GM12873 (cell line): ENCODE results near the gene GPD2.

ENCODE experiments used
- TF ChIP-seq, protein P1 (sequence below): IDR thresholded peaks from 2 replicates; pipeline ENCODE4 v1.5.1; 2012; ENCODE audit warnings: low read depth, mild to moderate bottlenecking, moderate library complexity, low read length, control low read depth; ENCODE audit not compliant: insufficient read depth; ENCODE audit errors: missing control alignments

Gene GPD2

DNA sequence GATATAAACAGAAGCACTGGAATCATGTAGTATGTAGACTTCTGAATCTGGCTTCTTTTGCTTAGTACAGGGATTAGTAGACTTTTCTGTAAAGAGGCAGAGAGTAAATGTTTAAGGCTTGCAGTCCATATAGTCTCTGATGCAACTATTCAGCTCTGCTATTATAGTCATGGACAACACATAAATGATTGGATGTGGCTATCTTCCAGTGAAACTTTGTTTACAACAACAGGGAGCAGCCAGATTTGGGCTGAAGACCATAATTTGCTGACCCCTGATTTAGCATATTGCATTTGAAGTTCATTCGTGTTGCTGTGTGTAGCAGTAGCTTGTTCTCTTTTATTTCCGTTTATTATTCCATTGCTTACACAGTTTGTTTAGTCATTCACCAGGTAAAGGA lies 55.0 kb downstream of the GPD2 start:
- TF ChIP-seq, protein P1, sequence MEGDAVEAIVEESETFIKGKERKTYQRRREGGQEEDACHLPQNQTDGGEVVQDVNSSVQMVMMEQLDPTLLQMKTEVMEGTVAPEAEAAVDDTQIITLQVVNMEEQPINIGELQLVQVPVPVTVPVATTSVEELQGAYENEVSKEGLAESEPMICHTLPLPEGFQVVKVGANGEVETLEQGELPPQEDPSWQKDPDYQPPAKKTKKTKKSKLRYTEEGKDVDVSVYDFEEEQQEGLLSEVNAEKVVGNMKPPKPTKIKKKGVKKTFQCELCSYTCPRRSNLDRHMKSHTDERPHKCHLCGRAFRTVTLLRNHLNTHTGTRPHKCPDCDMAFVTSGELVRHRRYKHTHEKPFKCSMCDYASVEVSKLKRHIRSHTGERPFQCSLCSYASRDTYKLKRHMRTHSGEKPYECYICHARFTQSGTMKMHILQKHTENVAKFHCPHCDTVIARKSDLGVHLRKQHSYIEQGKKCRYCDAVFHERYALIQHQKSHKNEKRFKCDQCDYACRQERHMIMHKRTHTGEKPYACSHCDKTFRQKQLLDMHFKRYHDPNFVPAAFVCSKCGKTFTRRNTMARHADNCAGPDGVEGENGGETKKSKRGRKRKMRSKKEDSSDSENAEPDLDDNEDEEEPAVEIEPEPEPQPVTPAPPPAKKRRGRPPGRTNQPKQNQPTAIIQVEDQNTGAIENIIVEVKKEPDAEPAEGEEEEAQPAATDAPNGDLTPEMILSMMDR: no peak

DNA sequence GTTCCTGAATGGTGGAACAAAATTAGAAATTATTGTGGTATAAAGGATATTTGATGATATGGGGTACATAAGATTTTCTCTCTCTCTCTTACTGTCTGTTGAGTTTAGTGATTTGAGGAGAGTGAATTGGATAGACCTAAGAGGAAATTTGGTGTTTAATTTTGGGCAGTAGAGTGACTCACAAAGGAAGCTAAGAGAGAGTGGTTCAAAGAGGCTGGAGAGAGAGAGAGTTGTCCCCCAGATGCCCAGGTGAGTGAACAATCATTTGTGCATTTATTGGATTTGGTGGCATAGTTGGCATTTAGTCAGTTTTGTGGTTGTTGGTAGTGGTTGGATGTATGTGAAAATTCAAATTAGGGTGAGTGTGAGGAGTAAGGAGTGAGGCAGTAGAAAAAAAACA lies 56.8 kb downstream of the GPD2 start:
- TF ChIP-seq, protein P1: no peak

DNA sequence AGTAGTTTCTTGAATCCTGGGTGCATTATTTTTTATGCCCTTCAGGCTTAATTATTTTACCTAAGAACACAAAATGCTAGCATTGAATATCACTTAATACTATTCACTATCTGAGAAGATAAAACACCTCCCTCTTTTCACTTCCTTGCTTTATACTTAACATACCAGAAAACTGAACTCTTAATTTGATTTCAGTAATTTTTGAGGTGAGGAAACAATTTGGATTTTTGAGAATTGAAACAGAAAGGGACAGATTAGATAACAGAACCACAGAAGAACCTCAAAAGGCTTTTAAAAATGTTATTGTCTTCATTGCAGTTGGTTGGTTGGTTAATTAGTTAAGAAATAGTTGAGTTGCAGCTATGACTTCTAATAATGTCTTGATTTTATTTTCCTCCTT lies 69.5 kb downstream of the GPD2 start:
- TF ChIP-seq, protein P1: no peak

DNA sequence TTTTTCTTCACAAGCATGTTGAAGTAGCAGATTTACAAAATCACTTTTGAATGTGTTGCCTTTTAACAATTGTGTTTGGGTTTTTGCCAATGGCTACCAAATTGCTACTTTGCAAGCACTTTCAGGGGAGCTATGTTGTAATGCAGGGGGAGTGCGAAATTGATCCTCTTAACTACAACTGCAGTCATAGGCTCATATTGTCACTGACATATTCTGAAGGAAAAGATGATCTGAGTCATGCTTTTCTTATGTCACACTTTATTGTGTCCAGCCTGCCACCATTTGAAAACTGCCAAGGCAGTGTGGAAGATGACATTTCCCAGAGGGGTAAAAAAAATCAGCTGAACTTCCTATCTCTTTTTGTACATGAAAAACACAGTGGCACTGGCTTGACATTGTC lies 74.9 kb downstream of the GPD2 start:
- TF ChIP-seq, protein P1: no peak

DNA sequence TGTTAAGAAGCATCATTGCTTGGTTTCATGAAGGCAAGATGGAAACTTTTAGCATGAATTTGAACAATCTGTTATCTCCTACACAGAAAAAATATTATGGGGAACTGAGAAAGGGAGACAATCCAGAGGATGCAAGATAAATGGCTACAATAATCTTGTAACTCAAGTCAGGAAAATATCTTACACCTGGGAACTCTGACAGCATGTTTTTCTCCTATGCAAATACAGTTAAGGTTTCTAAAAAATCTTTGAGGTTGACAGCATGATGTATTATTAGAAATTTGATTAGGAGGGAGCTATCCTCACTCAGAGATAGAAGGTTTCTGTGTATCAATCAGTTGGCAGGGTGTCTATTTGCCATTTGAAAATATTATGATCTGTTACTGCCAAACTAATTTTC lies 75.6 kb downstream of the GPD2 start:
- TF ChIP-seq, protein P1: no peak

DNA sequence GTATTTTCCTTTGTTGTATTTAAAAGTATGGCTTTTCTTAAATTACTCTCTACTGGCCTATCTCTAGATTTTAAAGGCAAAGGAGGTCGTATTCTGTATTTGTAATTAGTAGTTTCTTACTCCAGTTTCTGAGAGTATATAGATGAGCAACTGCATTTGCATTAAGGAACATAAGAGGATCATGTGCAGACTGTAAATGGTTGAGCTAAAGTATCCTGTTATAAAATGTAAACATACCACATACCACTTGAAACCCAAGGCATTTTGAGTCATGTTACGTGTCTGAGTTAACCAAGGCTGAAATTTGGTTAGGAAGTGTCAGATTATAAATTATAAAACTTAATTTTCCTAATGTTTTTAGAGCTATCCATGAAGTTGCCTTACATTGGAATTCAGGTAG lies 76.3 kb downstream of the GPD2 start:
- TF ChIP-seq, protein P1: no peak

DNA sequence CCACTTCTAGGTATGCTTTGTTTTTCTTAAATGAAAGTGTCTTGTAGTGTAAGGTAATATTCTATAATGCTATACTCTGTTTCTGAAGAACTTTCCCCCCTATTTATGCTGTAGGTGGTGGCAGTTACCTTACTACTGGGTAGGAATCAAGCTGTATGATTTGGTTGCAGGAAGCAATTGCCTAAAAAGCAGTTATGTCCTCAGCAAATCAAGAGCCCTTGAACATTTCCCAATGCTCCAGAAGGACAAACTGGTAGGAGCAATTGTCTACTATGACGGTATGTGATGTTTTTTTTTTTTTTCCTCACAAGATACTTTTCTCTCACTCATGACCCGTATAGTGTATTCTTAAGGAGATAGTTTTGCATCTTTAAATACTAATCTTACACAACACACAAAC lies 77.0 kb downstream of the GPD2 start:
- TF ChIP-seq, protein P1: no peak
